HCT116 (cell line): Measurements from ENCODE around the gene C17orf114.

ENCODE experiments used
- ATAC-seq: fragments of 200-7000 bp; cut with Tn5 transposase; 2 replicates; pipeline ENCODE4 v1.9.1; 2020; ENCODE audit warnings: mild to moderate bottlenecking, moderate library complexity
- BruUV-seq: library from RNA; stranded (reverse); fragments of 400-500 nt; replicated peaks from 2 replicates; lab custom pipeline; 2021; lab: Mats Ljungman, UMichigan
- CTCF ChIA-PET: fragments of 300-600 bp; sonication (Branson Sonifier 250); formaldehyde crosslinking; loops from one replicate; lab custom pipeline; 2021; ENCODE audit warnings: antibody characterized with exemption; lab: Charles Lee
- POLR2A ChIA-PET: fragments of 300-600, 350-600 bp; sonication (Branson Sonifier 250); formaldehyde crosslinking; loops from one replicate; lab custom pipeline; 2021; ENCODE audit warnings: antibody characterized with exemption; lab: Charles Lee
- RAD21 ChIA-PET, 2 experiments: fragments of 300-600 bp; sonication (Branson Sonifier 250); formaldehyde crosslinking; loops; one replicate each; lab custom pipeline; 2023; ENCODE audit warnings: low total read pairs in 2 of 2; ENCODE audit not compliant: uncharacterized antibody in 2 of 2, unreplicated experiment in 2 of 2, low non-redundant PET in 1 of 2; lab: Charles Lee
- DNase-seq: peaks from one replicate; pipeline ENCODE4 v3.0.0-alpha.2; 2010; ENCODE audit warnings: low read depth, low spot score
- H2AFZ ChIP-seq: fragments of 200-600 bp; shearing (Covaris generic), sonication (generic); 2 replicates; pipeline ENCODE4 v1.6.1; 2017; ENCODE audit warnings: low read depth, mixed run types, mixed read lengths, antibody characterized with exemption, low read length; ENCODE audit not compliant: poor library complexity, severe bottlenecking
- H3K27ac ChIP-seq: 2 replicates; pipeline ENCODE4 v1.5.1; 2012; ENCODE audit warnings: low read depth, low read length
- H3K27me3 ChIP-seq: fragments of 200-600 bp; sonication (generic); 2 replicates; pipeline ENCODE4 v1.6.1; 2016; ENCODE audit warnings: mixed run types, low read length, mixed read lengths; ENCODE audit not compliant: insufficient read depth
- H3K36me3 ChIP-seq, 2 experiments: fragments of 200-500 bp in 1 of 2; fragments of 200-600 bp in 1 of 2; sonication (Bioruptor generic) in 1 of 2; sonication (generic) in 1 of 2; 2 replicates each; pipeline versions ENCODE4 v1.5.1 to v1.6.1; 2014 to 2016; ENCODE audit warnings: low read length in 2 of 2, inconsistent platforms in 1 of 2, mixed read lengths in 1 of 2, mixed run types in 1 of 2; ENCODE audit not compliant: insufficient read depth in 2 of 2, control insufficient read depth in 1 of 2
- H3K4me1 ChIP-seq, 2 experiments: fragments of 200-600 bp in 1 of 2; sonication (generic) in 1 of 2; 2 replicates each; pipeline versions ENCODE4 v1.5.1 to v1.6.1; 2012 to 2017; ENCODE audit warnings: low read length in 2 of 2, inconsistent platforms in 1 of 2, mild to moderate bottlenecking in 1 of 2, mixed read lengths in 1 of 2, mixed run types in 1 of 2, moderate library complexity in 1 of 2; ENCODE audit not compliant: insufficient read depth in 2 of 2, control insufficient read depth in 1 of 2
- H3K4me2 ChIP-seq: fragments of 200-600 bp; sonication (generic); 2 replicates; pipeline ENCODE4 v1.6.1; 2017; ENCODE audit warnings: mixed run types, low read length, mixed read lengths
- H3K4me3 ChIP-seq, 2 experiments: fragments of 200-600 bp in 1 of 2; sonication (generic) in 1 of 2; replicated peaks in 1 of 2; 2 replicates each; pipeline ENCODE4 v1.5.1; 2011 to 2016; ENCODE audit warnings: low read length in 2 of 2, control low read depth in 1 of 2, low read depth in 1 of 2, mild to moderate bottlenecking in 1 of 2, mixed read lengths in 1 of 2, mixed run types in 1 of 2
- H3K79me2 ChIP-seq: fragments of 200-600 bp; sonication (generic); 2 replicates; pipeline ENCODE4 v1.6.1; 2017; ENCODE audit warnings: mild to moderate bottlenecking, mixed run types, low read length, moderate library complexity, mixed read lengths; ENCODE audit not compliant: insufficient read depth
- H3K9ac ChIP-seq: fragments of 200-600 bp; sonication (generic); 2 replicates; pipeline ENCODE4 v1.6.1; 2016; ENCODE audit warnings: low read length, mixed read lengths
- H3K9me2 ChIP-seq: fragments of 200-600 bp; sonication (generic), shearing (Covaris generic); 2 replicates; pipeline ENCODE4 v1.6.1; 2017; ENCODE audit warnings: mixed run types, mild to moderate bottlenecking, moderate library complexity; ENCODE audit not compliant: insufficient read depth
- H3K9me3 ChIP-seq, 2 experiments: fragments of 200-500 bp in 1 of 2; fragments of 200-600 bp in 1 of 2; sonication (Bioruptor generic) in 1 of 2; sonication (generic) in 1 of 2; 2 replicates each; pipeline ENCODE4 v1.6.1; 2014 to 2017; ENCODE audit warnings: low read length in 2 of 2, mixed read lengths in 2 of 2, inconsistent platforms in 1 of 2, low read depth in 1 of 2, mild to moderate bottlenecking in 1 of 2, mixed run types in 1 of 2, moderate library complexity in 1 of 2; ENCODE audit not compliant: control insufficient read depth in 1 of 2, insufficient read depth in 1 of 2
- H4K20me1 ChIP-seq: fragments of 200-600 bp; sonication (generic), shearing (Covaris generic); 2 replicates; pipeline ENCODE4 v1.6.1; 2017; ENCODE audit warnings: mixed run types, mild to moderate bottlenecking, moderate library complexity; ENCODE audit not compliant: insufficient read depth
- POLR2AphosphoS5 ChIP-seq: IDR thresholded peaks from 2 replicates; pipeline ENCODE4 v1.6.1; 2011; ENCODE audit warnings: mild to moderate bottlenecking, low read depth, low read length, moderate library complexity
- RAD21 ChIP-seq: IDR thresholded peaks from 2 replicates; pipeline ENCODE4 v1.6.1; 2012; ENCODE audit warnings: low read depth, mild to moderate bottlenecking
- SIN3A ChIP-seq: IDR thresholded peaks from 2 replicates; pipeline ENCODE4 v1.6.1; 2012; ENCODE audit warnings: low read depth
- SP1 ChIP-seq: IDR thresholded peaks from 2 replicates; pipeline ENCODE4 v1.6.1; 2012; ENCODE audit warnings: low read depth
- SRF ChIP-seq: IDR thresholded peaks from 2 replicates; pipeline ENCODE4 v1.6.1; 2012; ENCODE audit warnings: low read depth
- TCF7L2 ChIP-seq: IDR thresholded peaks from 2 replicates; pipeline ENCODE4 v1.7.0; 2011; ENCODE audit warnings: borderline replicate concordance, inconsistent platforms; ENCODE audit not compliant: insufficient read depth, insufficient read length; ENCODE audit errors: extremely low read depth
- YY1 ChIP-seq: IDR thresholded peaks from 2 replicates; pipeline ENCODE4 v1.6.1; 2011; ENCODE audit warnings: low read length, low read depth, moderate library complexity, mild to moderate bottlenecking; ENCODE audit not compliant: insufficient replicate concordance; ENCODE audit errors: extremely low read depth
- ZBTB33 ChIP-seq: IDR thresholded peaks from 2 replicates; pipeline ENCODE4 v1.6.1; 2011; ENCODE audit warnings: mild to moderate bottlenecking, low read length, moderate library complexity; ENCODE audit not compliant: insufficient replicate concordance; ENCODE audit errors: extremely low read depth
- ZFX ChIP-seq: fragments of 450-650 bp; IDR thresholded peaks from 2 replicates; pipeline ENCODE4 v1.6.1; 2017
- intact Hi-C: fragments of 100-400 bp; cut with micrococcal nuclease; formaldehyde crosslinking; loops from 2 replicates; pipeline ENCODE4 v1.10.0; 2022
- TF ChIP-seq, protein P1 (sequence below): IDR thresholded peaks from 2 replicates; pipeline ENCODE4 v1.6.1; 2012
- TF ChIP-seq, protein P2 (sequence below), 3 experiments: fragments of 200-600 bp in 1 of 3; sonication (generic) in 1 of 3; IDR thresholded peaks in 2 of 3; conservative IDR thresholded peaks in 1 of 3; 2 replicates each; pipeline ENCODE4 v1.5.1; 2012 to 2017; ENCODE audit warnings: low read depth in 2 of 3, low read length in 2 of 3, antibody characterized with exemption in 1 of 3, borderline replicate concordance in 1 of 3, control low read depth in 1 of 3, mild to moderate bottlenecking in 1 of 3, mixed read lengths in 1 of 3, mixed run types in 1 of 3, moderate library complexity in 1 of 3; ENCODE audit not compliant: insufficient read depth in 1 of 3

C17orf114 gene

GRCh38 chr17:4845118-4845517, 43.0 kb upstream of the C17orf114 start:
- DNase-seq (no peak), ATAC-seq (no peak)
- H3K4me3 ChIP-seq = no peak overlapping the region
- 0 out of 4 replicates have a peak, but pooled peaks cover 0 to 8% of the 10 kb centered on the region in 2 experiments for H3K36me3 ChIP-seq
- TF ChIP-seq RAD21 (no peak), TCF7L2 (no peak), YY1 (no peak), SP1 (no peak), ZBTB33 (no peak), SRF (no peak), ZFX (no peak), POLR2AphosphoS5 (no peak), SIN3A (no peak)
- TF ChIP-seq, protein P1, sequence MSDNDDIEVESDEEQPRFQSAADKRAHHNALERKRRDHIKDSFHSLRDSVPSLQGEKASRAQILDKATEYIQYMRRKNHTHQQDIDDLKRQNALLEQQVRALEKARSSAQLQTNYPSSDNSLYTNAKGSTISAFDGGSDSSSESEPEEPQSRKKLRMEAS = no peak
- TF ChIP-seq, protein P2, sequence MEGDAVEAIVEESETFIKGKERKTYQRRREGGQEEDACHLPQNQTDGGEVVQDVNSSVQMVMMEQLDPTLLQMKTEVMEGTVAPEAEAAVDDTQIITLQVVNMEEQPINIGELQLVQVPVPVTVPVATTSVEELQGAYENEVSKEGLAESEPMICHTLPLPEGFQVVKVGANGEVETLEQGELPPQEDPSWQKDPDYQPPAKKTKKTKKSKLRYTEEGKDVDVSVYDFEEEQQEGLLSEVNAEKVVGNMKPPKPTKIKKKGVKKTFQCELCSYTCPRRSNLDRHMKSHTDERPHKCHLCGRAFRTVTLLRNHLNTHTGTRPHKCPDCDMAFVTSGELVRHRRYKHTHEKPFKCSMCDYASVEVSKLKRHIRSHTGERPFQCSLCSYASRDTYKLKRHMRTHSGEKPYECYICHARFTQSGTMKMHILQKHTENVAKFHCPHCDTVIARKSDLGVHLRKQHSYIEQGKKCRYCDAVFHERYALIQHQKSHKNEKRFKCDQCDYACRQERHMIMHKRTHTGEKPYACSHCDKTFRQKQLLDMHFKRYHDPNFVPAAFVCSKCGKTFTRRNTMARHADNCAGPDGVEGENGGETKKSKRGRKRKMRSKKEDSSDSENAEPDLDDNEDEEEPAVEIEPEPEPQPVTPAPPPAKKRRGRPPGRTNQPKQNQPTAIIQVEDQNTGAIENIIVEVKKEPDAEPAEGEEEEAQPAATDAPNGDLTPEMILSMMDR (IDR thresholded peaks at IDR 0.05 in 2 of 3, conservative IDR thresholded peaks at IDR 0.05 in 1 of 3; ENCODE audit: borderline replicate concordance in 1 of 3, insufficient read depth in 1 of 3, low read depth in 2 of 3, low read length in 2 of 3) = no peak
- H3K4me1 ChIP-seq = peaks cover 18 to 50% of the 10 kb centered on the region in 2 experiments
- no peak overlapping the region for H3K4me2 ChIP-seq
- BruUV-seq = no TSS peak
- ChIA-PET POLR2A (no interaction called here), CTCF (no interaction called here), RAD21 (no interaction called here)
- H4K20me1 ChIP-seq = no peaks in the 10 kb centered on the region
- H3K27ac ChIP-seq = no peak overlapping the region
- no peak overlapping the region for H3K9ac ChIP-seq
- H3K27me3 ChIP-seq = no peaks in the 10 kb centered on the region
- no peaks in the 10 kb centered on the region for H3K9me3 ChIP-seq
- H2AFZ ChIP-seq = no peak overlapping the region
- intact Hi-C loops = no loop called here
- H3K79me2 ChIP-seq = peaks cover 92% of the 10 kb centered on the region
- no peaks in the 10 kb centered on the region for H3K9me2 ChIP-seq
